ENCODE results near the gene TSPAN14. TPM values are rescaled to one million over a fixed set of nuclear protein-coding genes. Genes with fewer than 3 reads are reported as not detected.
A peak's percentile ranks its signal among the peaks of the same experiment; 100 is the strongest.
"Not testable (repeated sequence)": the region's sequence is repeated elsewhere in the genome, so short reads cannot be mapped to it uniquely, and the experiment has no call there.

The TSPAN14 gene
- total RNA-seq, 2 donors from 2014 or later: 85.6 TPM

DNA sequence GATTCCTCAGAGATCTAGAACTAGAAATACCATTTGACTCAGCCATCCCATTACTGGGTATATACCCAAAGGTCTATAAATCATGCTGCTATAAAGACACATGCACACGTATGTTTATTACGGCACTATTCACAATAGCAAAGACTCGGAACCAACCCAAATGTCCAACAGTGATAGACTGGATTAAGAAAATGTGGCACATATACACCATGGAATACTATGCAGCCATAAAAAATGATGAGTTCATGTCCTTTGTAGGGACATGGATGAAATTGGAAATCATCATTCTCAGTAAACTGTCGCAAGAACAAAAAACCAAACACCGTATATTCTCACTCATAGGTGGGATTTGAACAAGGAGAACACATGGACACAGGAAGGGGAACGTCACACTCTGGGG, 26.3 kb downstream of the TSPAN14 start:
- DNase-seq; ATAC-seq; intact Hi-C loops (cut with DNase I, micrococcal nuclease): not testable (repeated sequence)

- no peak for ATAC-seq
- intact Hi-C loops (cut with DNase I, micrococcal nuclease): no loop called here
- no peak for DNase-seq
Measured at GRCh38 chr10:80480852-80481251, 26.7 kb downstream of the TSPAN14 start.

- ATAC-seq (no peak), DNase-seq (no peak)
- intact Hi-C loops (cut with DNase I, micrococcal nuclease): no loop called here
Measured at GRCh38 chr10:80484243-80484642, 30.1 kb downstream of the TSPAN14 start.

DNA sequence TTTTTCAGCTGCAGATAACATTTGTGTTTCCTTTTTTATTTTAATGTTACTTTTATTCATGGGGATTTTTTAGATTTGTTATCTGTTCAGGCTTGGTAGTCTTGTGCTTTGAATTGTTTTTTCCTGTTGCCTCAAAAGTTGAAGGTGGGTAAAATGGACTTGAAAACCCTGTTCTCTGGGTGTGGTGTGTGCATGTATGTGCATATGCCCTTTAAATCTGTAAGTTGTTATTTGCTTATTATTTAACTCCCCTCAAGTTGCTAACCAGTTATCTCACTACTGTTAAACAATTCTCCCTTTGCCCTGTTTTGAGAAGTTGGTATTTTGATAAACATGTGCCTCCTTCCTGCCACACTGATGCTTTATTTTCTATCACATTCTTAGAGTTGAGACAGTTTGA, 30.6 kb downstream of the TSPAN14 start:
- DNase-seq (no peak), ATAC-seq (no peak)
- intact Hi-C loops (cut with DNase I, micrococcal nuclease): no loop called here

- ATAC-seq (no peak), DNase-seq (no peak)
- intact Hi-C loops (cut with DNase I, micrococcal nuclease): no loop called here
Measured at GRCh38 chr10:80485076-80485945, 31.2 kb downstream of the TSPAN14 start.

DNA sequence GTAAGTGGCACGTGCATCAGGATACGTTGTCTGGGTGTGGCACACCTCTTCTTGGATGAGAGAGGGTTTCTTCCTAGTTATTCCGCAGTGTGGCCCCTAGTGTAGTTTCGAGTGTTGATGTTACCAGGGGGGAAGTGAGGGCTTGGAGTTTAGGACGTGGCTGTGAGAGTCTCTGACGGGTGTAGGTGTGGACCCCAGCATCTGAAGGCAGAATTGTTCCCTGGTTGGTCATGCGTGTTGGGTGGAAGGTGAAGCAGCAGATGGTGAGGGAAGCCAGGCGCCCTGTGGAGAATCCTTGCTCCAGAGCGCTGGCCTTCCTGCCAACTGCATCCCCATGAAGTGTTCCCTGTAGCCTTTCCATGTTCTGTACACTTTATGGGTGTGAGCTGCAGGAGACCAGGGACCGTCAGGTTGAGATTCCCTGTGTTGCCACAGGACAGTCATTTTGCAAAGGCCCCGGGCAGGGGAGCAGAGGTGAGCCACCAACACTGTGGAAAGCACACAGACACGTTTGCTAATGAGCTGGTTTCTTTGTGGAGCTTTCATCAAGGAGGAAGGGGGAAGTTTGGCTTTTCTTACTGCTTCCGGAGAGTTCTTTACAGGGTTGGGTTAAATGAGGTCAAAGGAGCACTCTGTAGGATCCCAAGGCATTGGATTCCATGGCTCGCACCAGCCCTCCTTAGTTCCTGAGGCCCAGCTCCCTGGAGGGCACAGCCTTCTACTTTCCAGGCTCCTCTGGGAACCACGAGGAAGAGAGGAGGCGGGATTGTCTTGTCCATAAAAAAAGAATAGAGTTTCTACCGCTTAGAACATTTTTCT, 32.0 kb downstream of the TSPAN14 start:
- peak; percentile 36 for ATAC-seq
- no peak for DNase-seq
- intact Hi-C loops (cut with DNase I, micrococcal nuclease): no loop called here

DNA sequence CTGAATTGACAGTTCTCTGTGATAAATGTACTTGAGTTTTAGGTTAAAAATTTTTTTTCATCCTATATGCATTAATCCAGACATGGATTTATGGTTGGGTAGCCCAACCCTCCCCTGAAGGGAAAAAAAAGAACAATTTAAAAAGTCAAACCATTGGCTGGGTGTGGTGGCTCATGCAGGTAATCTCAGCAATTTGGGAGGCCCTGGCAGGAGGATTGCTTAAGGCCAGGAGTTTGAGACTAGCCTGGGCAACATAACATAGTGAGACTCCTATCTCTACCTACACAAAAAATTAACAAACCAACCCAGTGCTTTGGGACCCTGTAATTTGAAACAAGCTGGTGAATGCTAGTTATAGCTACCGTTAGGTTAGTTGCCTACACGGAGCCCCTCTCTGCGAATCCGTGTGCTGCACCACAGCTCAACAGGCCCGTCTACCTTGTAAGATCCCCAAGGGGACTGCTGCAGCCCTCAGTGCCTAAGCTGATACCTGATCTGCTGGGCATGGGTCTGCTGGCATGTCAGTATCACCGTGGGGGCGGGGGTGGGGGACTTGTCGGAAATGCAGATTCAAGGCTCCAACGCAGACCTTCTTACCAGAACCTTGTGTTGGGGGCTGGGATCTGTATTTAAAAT, 32.8 kb downstream of the TSPAN14 start:
- ATAC-seq (no peak), DNase-seq (no peak)
- intact Hi-C loops (cut with DNase I, micrococcal nuclease): no loop called here

- intact Hi-C loops (cut with DNase I, micrococcal nuclease): no loop called here
- DNase-seq (no peak), ATAC-seq (no peak)
Measured at GRCh38 chr10:80487421-80487785, 33.3 kb downstream of the TSPAN14 start.

GRCh38 chr10:80487791-80488538, 33.9 kb downstream of the TSPAN14 start:
- intact Hi-C loops (cut with DNase I, micrococcal nuclease): no loop called here
- ATAC-seq (peak; percentile 14), DNase-seq (peak in 1 of 2 donors; percentile 53)

- intact Hi-C loops (cut with DNase I, micrococcal nuclease): no loop called here
- ATAC-seq: no peak
- no peak for DNase-seq
Measured at GRCh38 chr10:80488539-80489066, 34.5 kb downstream of the TSPAN14 start.

- DNase-seq (no peak), ATAC-seq (no peak)
- intact Hi-C loops (cut with DNase I, micrococcal nuclease): no loop called here
Measured at GRCh38 chr10:80489371-80490112, 35.4 kb downstream of the TSPAN14 start.

- intact Hi-C loops (cut with DNase I, micrococcal nuclease): no loop called here
- no peak for DNase-seq
- no peak for ATAC-seq
Measured at GRCh38 chr10:80491251-80492102, 37.4 kb downstream of the TSPAN14 start.

DNA sequence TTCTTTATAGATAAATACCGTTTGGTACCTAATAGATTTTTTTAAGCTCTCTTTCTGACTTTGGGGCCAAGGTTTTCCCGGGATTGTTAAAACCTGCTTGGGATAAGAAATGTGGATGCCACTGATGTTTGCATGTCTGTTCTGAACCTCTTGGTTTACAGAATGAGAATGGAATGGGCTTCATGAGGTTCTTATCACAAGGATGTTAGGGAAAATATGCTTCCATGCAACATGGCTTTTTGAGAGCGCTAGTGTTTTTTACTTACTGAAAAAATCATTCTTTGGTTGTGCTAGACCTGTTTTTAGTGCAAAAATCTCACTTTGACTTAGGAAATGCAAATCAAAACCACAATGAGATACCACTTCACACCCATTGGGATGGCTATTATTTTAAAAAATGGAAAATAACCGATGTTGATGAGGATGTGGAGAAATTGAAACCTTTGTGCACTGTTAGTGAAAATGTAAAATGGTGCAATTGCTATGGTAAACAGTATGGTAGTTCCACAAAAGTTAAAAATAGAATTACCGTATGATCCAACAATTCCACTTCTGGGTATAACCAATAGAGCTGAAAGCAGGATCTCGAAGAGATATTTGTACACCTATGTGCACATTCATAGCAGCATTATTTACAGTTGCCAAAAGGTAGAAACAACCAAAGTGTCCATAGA, 38.9 kb downstream of the TSPAN14 start:
- intact Hi-C loops (cut with DNase I, micrococcal nuclease): no loop called here
- DNase-seq (no peak), ATAC-seq (no peak)

DNA sequence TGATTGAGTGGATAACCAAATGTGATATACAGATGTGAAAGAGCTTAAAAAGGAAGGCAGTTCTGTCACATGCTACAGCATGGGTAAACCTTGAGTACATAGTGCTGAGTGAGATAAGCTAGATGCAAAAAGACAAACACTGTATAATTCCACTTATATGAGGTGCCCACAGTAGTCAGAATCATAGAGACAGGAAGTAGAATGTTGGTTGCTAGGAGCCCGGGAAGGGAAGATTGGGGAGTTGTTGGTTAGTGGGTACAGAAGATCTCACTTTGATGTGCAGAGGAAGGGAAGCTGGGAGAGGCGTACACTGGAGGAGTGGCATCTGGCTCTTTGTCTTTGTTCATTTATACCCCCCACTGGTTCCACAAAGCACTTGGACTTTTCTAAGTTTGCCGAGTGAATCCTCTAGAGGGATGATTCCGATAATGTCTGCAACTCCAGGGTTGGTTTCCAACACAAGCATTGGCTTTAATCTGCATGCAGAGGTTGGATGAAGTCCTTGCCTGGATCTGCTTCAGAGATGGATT, 39.5 kb downstream of the TSPAN14 start:
- DNase-seq (no peak), ATAC-seq (peak; percentile 45)
- intact Hi-C loops (cut with DNase I, micrococcal nuclease): no loop called here

DNA sequence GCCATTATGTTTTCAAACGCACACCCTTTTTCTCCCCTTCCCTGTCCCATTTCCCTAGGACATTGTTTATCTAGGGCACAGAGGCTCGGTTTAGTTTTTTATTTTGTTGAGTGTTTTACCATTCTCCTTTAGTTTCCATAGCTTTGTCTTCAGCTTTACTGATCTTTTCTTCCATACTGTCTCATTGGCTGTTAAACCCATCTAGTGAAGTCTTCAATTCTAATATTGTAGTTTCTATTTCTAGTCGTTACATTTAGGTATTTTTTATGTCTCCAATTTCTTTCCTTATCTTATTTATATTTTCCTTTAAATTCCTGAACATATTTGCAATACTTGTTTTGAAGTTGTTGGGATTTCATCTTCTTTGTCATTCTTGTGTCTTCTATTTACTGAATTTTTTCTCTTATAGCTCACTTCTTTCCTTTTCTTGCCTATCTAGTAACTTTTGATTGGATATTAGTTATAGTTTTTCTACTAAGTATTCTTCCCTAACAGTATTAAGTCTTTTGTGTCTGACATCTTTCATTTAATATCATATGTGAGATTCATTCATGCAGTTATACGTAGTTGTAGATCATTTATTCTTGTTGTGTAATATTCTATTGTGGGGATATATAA, 42.6 kb downstream of the TSPAN14 start:
- no peak for DNase-seq
- intact Hi-C loops (cut with DNase I, micrococcal nuclease): no loop called here
- ATAC-seq: no peak
